Spleen (tissue), 11 donors: Measurements from ENCODE around the gene FETUB. TPM values are rescaled to one million over a fixed set of nuclear protein-coding genes. Genes with fewer than 3 reads are reported as not detected.
"Not testable (repeated sequence)": the region's sequence is repeated elsewhere in the genome, so short reads cannot be mapped to it uniquely, and the experiment has no call there.

Experiments
- DNase-seq: peaks from one replicate; pipeline ENCODE4 v3.0.0-alpha.2; 2020
- H3K27ac ChIP-seq, 8 donors: fragments of 200-600 bp; sonication (generic) in 7 of 8; 1 replicate in 4 of 8; 2 replicates in 4 of 8; pipeline versions ENCODE4 v1.5.0 to v1.8.0; 2016 to 2021; ENCODE audit warnings: inconsistent platforms in 4 of 8, mild to moderate bottlenecking in 4 of 8, moderate library complexity in 1 of 8
- H3K27me3 ChIP-seq, 7 donors: fragments of 200-600 bp; sonication (generic) in 6 of 7; replicated peaks in 1 of 7; 1 replicate in 4 of 7; 2 replicates in 3 of 7; pipeline versions ENCODE4 v1.5.0 to v1.8.0; 2016 to 2021; ENCODE audit warnings: inconsistent platforms in 3 of 7, mild to moderate bottlenecking in 1 of 7
- H3K36me3 ChIP-seq, 6 donors: fragments of 200-600 bp; sonication (generic) in 5 of 6; 1 replicate in 4 of 6; 2 replicates in 2 of 6; pipeline versions ENCODE4 v1.5.0 to v1.8.0; 2016 to 2021; ENCODE audit warnings: inconsistent platforms in 2 of 6
- H3K4me1 ChIP-seq, 6 donors: fragments of 200-600 bp; sonication (generic) in 5 of 6; 1 replicate in 3 of 6; 2 replicates in 3 of 6; pipeline versions ENCODE4 v1.5.0 to v1.8.0; 2016 to 2021; ENCODE audit warnings: inconsistent platforms in 3 of 6
- H3K4me3 ChIP-seq, 8 donors: fragments of 200-600 bp; sonication (generic) in 7 of 8; 1 replicate in 4 of 8; 2 replicates in 4 of 8; pipeline versions ENCODE4 v1.5.0 to v1.8.0; 2016 to 2021; ENCODE audit warnings: inconsistent platforms in 4 of 8, mild to moderate bottlenecking in 4 of 8, moderate library complexity in 2 of 8
- H3K9me3 ChIP-seq, 8 donors: fragments of 200-600 bp; sonication (generic) in 7 of 8; 1 replicate in 4 of 8; 2 replicates in 4 of 8; pipeline versions ENCODE4 v1.5.0 to v1.8.0; 2016 to 2021; ENCODE audit warnings: inconsistent platforms in 4 of 8
- CTCF ChIP-seq, 11 experiments: fragments of 200-600 bp in 7 of 11; fragments of 450-650 bp in 4 of 11; sonication (generic) in 4 of 11; IDR thresholded peaks in 8 of 11; conservative IDR thresholded peaks in 3 of 11; 1 replicate in 7 of 11; 2 replicates in 4 of 11; pipeline versions ENCODE4 v1.4.0 to v1.8.0; 2016 to 2021; ENCODE audit warnings: antibody characterized with exemption in 11 of 11, inconsistent platforms in 4 of 11, mild to moderate bottlenecking in 1 of 11
- POLR2A ChIP-seq, 3 donors: fragments of 450-650 bp; IDR thresholded peaks; one replicate each; pipeline ENCODE4 v1.5.1; 2017; ENCODE audit warnings: antibody characterized with exemption in 3 of 3, mild to moderate bottlenecking in 1 of 3
- POLR2AphosphoS5 ChIP-seq, 3 donors: sonication (generic); formaldehyde crosslinking; IDR thresholded peaks; one replicate each; pipeline ENCODE4 v1.5.1; 2017; ENCODE audit warnings: antibody characterized with exemption in 3 of 3
- WGBS, 5 donors: extraction: QIAGEN DNeasy Blood & Tissue Kit in 3 of 5; methylation state at CpG; one replicate each; pipeline versions ENCODE4 v1.1.5 to v1.1.7; 2013 to 2018; 5-methylcytosine and 5-hydroxymethylcytosine counted together
- intact Hi-C: fragments of 100-400 bp; cut with DNase I; formaldehyde crosslinking; loops from one replicate; pipeline ENCODE4 v1.15.0; 2023; ENCODE audit warnings: low total_unique reads
- polyA plus RNA-seq, 3 donors: library from polyadenylated mRNA; stranded (reverse); fragments of 200-250 nt; gene quantifications; one replicate each; pipeline ENCODE4 v1.2.1, GENCODE V29; 2013
- total RNA-seq, 7 donors: library from RNA; depleted of rRNA in 3 of 7; stranded (reverse); fragments of >200 nt in 3 of 7; fragmentation: NEBNext Ultra II Directional in 4 of 7; extraction: Animal tissue kit (Norgen Biotek cat#: 25700) in 4 of 7; gene quantifications; one replicate each; pipeline versions ENCODE4 v1.1.0 to v1.2.1, GENCODE V29; 2016 to 2021
- donor health status: healthy with polysubstance abuse.
- donor health status: DM: no; HTN: no; CAD: no; lungs with moderate emphysema.
- donor health status: DM: no; HTN: no; CAD: no.
- donor health status: Bipolar disorder and iron deficiency.
- donor health status: healthy.
- donor health status: DM: no; HTN: no; CAD: no.
- donor health status: DM: yes; HTN: yes; CAD: no.

The FETUB gene
- total and polyA plus RNA-seq, 10 donors = not detected

- Histone ChIP-seq H3K27me3 (peaks cover 0 to 18% (median 0%) of the 10 kb centered on the region in 7 donors), H3K4me3 (no peak overlapping the region), H3K9me3 (no peaks in the 10 kb centered on the region), H3K27ac (no peak overlapping the region), H3K36me3 (no peaks in the 10 kb centered on the region), H3K4me1 (no peaks in the 10 kb centered on the region)
- WGBS, 5 donors = 78 to 87% (median 79%) methylated on average over 6 of the region's 6 CpGs
- no peak for TF ChIP-seq CTCF (IDR thresholded peaks at IDR 0.05 in 8 of 11, conservative IDR thresholded peaks at IDR 0.05 in 3 of 11)
- no peak for TF ChIP-seq POLR2A (IDR thresholded peaks at IDR 0.05)
- TF ChIP-seq POLR2AphosphoS5 (IDR thresholded peaks at IDR 0.05) = no peak
- no peak for DNase-seq
- intact Hi-C loops = no loop called here
Measured at GRCh38 chr3:186694288-186695032, 54.3 kb downstream of the FETUB start.

GRCh38 chr3:186696522-186696921 is 56.3 kb downstream of the FETUB start:
- WGBS, 5 donors = 79 to 97% (median 84%) methylated on average over 2 of the region's 2 CpGs
- Histone ChIP-seq H3K4me3 (no peak overlapping the region), H3K27ac (no peak overlapping the region), H3K9me3 (no peaks in the 10 kb centered on the region), H3K4me1 (no peaks in the 10 kb centered on the region), H3K36me3 (no peaks in the 10 kb centered on the region), H3K27me3 (peaks cover 0 to 13% (median 0%) of the 10 kb centered on the region in 7 donors)
- no peak for DNase-seq
- intact Hi-C loops = no loop called here
- TF ChIP-seq CTCF (IDR thresholded peaks at IDR 0.05 in 8 of 11, conservative IDR thresholded peaks at IDR 0.05 in 3 of 11) (no peak), POLR2A (IDR thresholded peaks at IDR 0.05) (no peak), POLR2AphosphoS5 (IDR thresholded peaks at IDR 0.05) (no peak)

- no peak overlapping the region for H3K27ac ChIP-seq
- H3K36me3 ChIP-seq = no peaks in the 10 kb centered on the region
- H3K27me3 ChIP-seq = peaks cover 0 to 6% (median 0%) of the 10 kb centered on the region in 7 donors
- TF ChIP-seq POLR2AphosphoS5 (IDR thresholded peaks at IDR 0.05) (no peak), POLR2A (IDR thresholded peaks at IDR 0.05) (no peak), CTCF (IDR thresholded peaks at IDR 0.05 in 8 of 11, conservative IDR thresholded peaks at IDR 0.05 in 3 of 11) (no peak)
- WGBS, 5 donors = 79 to 98% (median 84%) methylated on average over 4 of the region's 4 CpGs
- H3K4me3 ChIP-seq = no peak overlapping the region
- DNase-seq = no peak
- no peaks in the 10 kb centered on the region for H3K4me1 ChIP-seq
- intact Hi-C loops = no loop called here
- H3K9me3 ChIP-seq = no peaks in the 10 kb centered on the region
Measured at GRCh38 chr3:186697510-186697909, 57.3 kb downstream of the FETUB start.

- Histone ChIP-seq H3K4me3 (no peak overlapping the region), H3K9me3 (no peaks in the 10 kb centered on the region), H3K27ac (no peak overlapping the region), H3K27me3 (peaks cover 0 to 7% (median 0%) of the 10 kb centered on the region in 7 donors), H3K4me1 (no peaks in the 10 kb centered on the region), H3K36me3 (no peaks in the 10 kb centered on the region)
- DNase-seq = no peak
- intact Hi-C loops = no loop called here
- TF ChIP-seq POLR2AphosphoS5 (IDR thresholded peaks at IDR 0.05) (no peak), CTCF (IDR thresholded peaks at IDR 0.05 in 8 of 11, conservative IDR thresholded peaks at IDR 0.05 in 3 of 11) (no peak), POLR2A (IDR thresholded peaks at IDR 0.05) (no peak)
- 69 to 94% (median 77%) methylated on average over 3 of the region's 3 CpGs for WGBS, 5 donors
Measured at GRCh38 chr3:186700267-186700666, 60.1 kb downstream of the FETUB start.

GRCh38 chr3:186702451-186702850 is 62.3 kb downstream of the FETUB start:
- H3K27me3 ChIP-seq = peaks cover 0 to 20% (median 0%) of the 10 kb centered on the region in 7 donors
- H3K4me1 ChIP-seq, H3K9me3 ChIP-seq, H3K36me3 ChIP-seq, H3K4me3 ChIP-seq, DNase-seq, intact Hi-C loops, H3K27ac ChIP-seq: not testable (repeated sequence)
